ENCODE results near the gene ATP1A2.

ATP1A2 gene

GRCh38 chr1:160115545-160116282, at the start of gene ATP1A2:
TSS of gene ATP1A2 (plus strand) at chr1:160115759. CDS start at chr1:160115862, 103 bp downstream.
- Histone ChIP-seq H3K36me3 (ENCODE audit: control insufficient read depth in 2 of 2, insufficient read depth in 2 of 2, low read length in 2 of 2) (no peaks in the 10 kb centered on the region), H3K4me3 (ENCODE audit: low read length in 2 of 2) (peak within 1 kb of the TSS; percentile 24 to 42), H3K9ac (ENCODE audit: low read depth in 1 of 2, low read length in 2 of 2) (no peak within 1 kb of the TSS), H3K9me3 (ENCODE audit: control insufficient read depth in 2 of 2, low read length in 2 of 2) (no peaks in the 10 kb centered on the region), H3K27ac (ENCODE audit: low read depth in 2 of 2, low read length in 2 of 2) (peak within 1 kb of the TSS in 1 of 2 donors; percentile 17), H3K27me3 (ENCODE audit: control insufficient read depth in 2 of 2, insufficient read depth in 2 of 2, low read length in 2 of 2) (peaks cover 6 to 9% of the 10 kb centered on the region in 2 donors), H3K4me1 (ENCODE audit: control insufficient read depth in 2 of 2, insufficient read depth in 2 of 2, low read length in 2 of 2) (no peaks in the 10 kb centered on the region)

GRCh38 chr1:160066829-160067745, 48.5 kb upstream of the ATP1A2 start:
- Histone ChIP-seq H3K4me1 (ENCODE audit: control insufficient read depth in 2 of 2, insufficient read depth in 2 of 2, low read length in 2 of 2) (peaks cover 5 to 7% of the 10 kb centered on the region in 2 donors), H3K27me3 (ENCODE audit: control insufficient read depth in 2 of 2, insufficient read depth in 2 of 2, low read length in 2 of 2) (peaks cover 8 to 11% of the 10 kb centered on the region in 2 donors), H3K9ac (ENCODE audit: low read depth in 1 of 2, low read length in 2 of 2) (no peak overlapping the region), H3K9me3 (ENCODE audit: control insufficient read depth in 2 of 2, low read length in 2 of 2) (no peaks in the 10 kb centered on the region), H3K27ac (ENCODE audit: low read depth in 2 of 2, low read length in 2 of 2) (no peak overlapping the region), H3K36me3 (ENCODE audit: control insufficient read depth in 2 of 2, insufficient read depth in 2 of 2, low read length in 2 of 2) (no peaks in the 10 kb centered on the region), H3K4me3 (ENCODE audit: low read length in 2 of 2) (no peak overlapping the region)

GRCh38 chr1:160068225-160068624, 47.3 kb upstream of the ATP1A2 start:
- Histone ChIP-seq H3K4me3 (ENCODE audit: low read length in 2 of 2) (no peak overlapping the region), H3K9me3 (ENCODE audit: control insufficient read depth in 2 of 2, low read length in 2 of 2) (no peaks in the 10 kb centered on the region), H3K4me1 (ENCODE audit: control insufficient read depth in 2 of 2, insufficient read depth in 2 of 2, low read length in 2 of 2) (peaks cover 5 to 7% of the 10 kb centered on the region in 2 donors), H3K27ac (ENCODE audit: low read depth in 2 of 2, low read length in 2 of 2) (no peak overlapping the region), H3K9ac (ENCODE audit: low read depth in 1 of 2, low read length in 2 of 2) (no peak overlapping the region), H3K27me3 (ENCODE audit: control insufficient read depth in 2 of 2, insufficient read depth in 2 of 2, low read length in 2 of 2) (peaks cover 6 to 8% of the 10 kb centered on the region in 2 donors), H3K36me3 (ENCODE audit: control insufficient read depth in 2 of 2, insufficient read depth in 2 of 2, low read length in 2 of 2) (no peaks in the 10 kb centered on the region)

- Histone ChIP-seq H3K4me3 (ENCODE audit: low read length in 2 of 2) (peak within 1 kb of the TSS; percentile 69 to 76), H3K27ac (ENCODE audit: low read depth in 2 of 2, low read length in 2 of 2) (peak within 1 kb of the TSS in 1 of 2 donors; percentile 4), H3K9me3 (ENCODE audit: control insufficient read depth in 2 of 2, low read length in 2 of 2) (no peaks in the 10 kb centered on the region), H3K36me3 (ENCODE audit: control insufficient read depth in 2 of 2, insufficient read depth in 2 of 2, low read length in 2 of 2) (no peaks in the 10 kb centered on the region), H3K27me3 (ENCODE audit: control insufficient read depth in 2 of 2, insufficient read depth in 2 of 2, low read length in 2 of 2) (peaks cover 6 to 8% of the 10 kb centered on the region in 2 donors), H3K9ac (ENCODE audit: low read depth in 1 of 2, low read length in 2 of 2) (peak within 1 kb of the TSS; percentile 6 to 14), H3K4me1 (ENCODE audit: control insufficient read depth in 2 of 2, insufficient read depth in 2 of 2, low read length in 2 of 2) (peaks cover 5 to 7% of the 10 kb centered on the region in 2 donors)
Observed at GRCh38 chr1:160069460-160070231, 45.9 kb upstream of the ATP1A2 start, which contains the start of gene KCNJ10. TSS of gene KCNJ10 (minus strand) at chr1:160070160. CDS start at chr1:160042532, 27,628 bp downstream.

- H3K4me3 ChIP-seq (ENCODE audit: low read length in 2 of 2), result peak overlapping the region; percentile 69 to 76
- H3K9ac ChIP-seq (ENCODE audit: low read depth in 1 of 2, low read length in 2 of 2), result peak overlapping the region; percentile 6 to 14
- H3K27ac ChIP-seq (ENCODE audit: low read depth in 2 of 2, low read length in 2 of 2), result peak overlapping the region in 1 of 2 donors; percentile 4
- no peaks in the 10 kb centered on the region for H3K9me3 ChIP-seq (ENCODE audit: control insufficient read depth in 2 of 2, low read length in 2 of 2)
- H3K36me3 ChIP-seq (ENCODE audit: control insufficient read depth in 2 of 2, insufficient read depth in 2 of 2, low read length in 2 of 2), result no peaks in the 10 kb centered on the region
- peaks cover 6 to 8% of the 10 kb centered on the region in 2 donors for H3K27me3 ChIP-seq (ENCODE audit: control insufficient read depth in 2 of 2, insufficient read depth in 2 of 2, low read length in 2 of 2)
- H3K4me1 ChIP-seq (ENCODE audit: control insufficient read depth in 2 of 2, insufficient read depth in 2 of 2, low read length in 2 of 2), result peaks cover 5 to 7% of the 10 kb centered on the region in 2 donors
Observed at GRCh38 chr1:160070243-160071163, 45.1 kb upstream of the ATP1A2 start.

- Histone ChIP-seq H3K27ac (ENCODE audit: low read depth in 2 of 2, low read length in 2 of 2) (no peak overlapping the region), H3K9ac (ENCODE audit: low read depth in 1 of 2, low read length in 2 of 2) (no peak overlapping the region), H3K4me3 (ENCODE audit: low read length in 2 of 2) (no peak overlapping the region), H3K27me3 (ENCODE audit: control insufficient read depth in 2 of 2, insufficient read depth in 2 of 2, low read length in 2 of 2) (peaks cover 6 to 8% of the 10 kb centered on the region in 2 donors), H3K9me3 (ENCODE audit: control insufficient read depth in 2 of 2, low read length in 2 of 2) (no peaks in the 10 kb centered on the region), H3K4me1 (ENCODE audit: control insufficient read depth in 2 of 2, insufficient read depth in 2 of 2, low read length in 2 of 2) (peaks cover 5 to 7% of the 10 kb centered on the region in 2 donors), H3K36me3 (ENCODE audit: control insufficient read depth in 2 of 2, insufficient read depth in 2 of 2, low read length in 2 of 2) (no peaks in the 10 kb centered on the region)
Observed at GRCh38 chr1:160071289-160071688, 44.3 kb upstream of the ATP1A2 start.

GRCh38 chr1:160074865-160075264, 40.7 kb upstream of the ATP1A2 start:
- peaks cover 5 to 7% of the 10 kb centered on the region in 2 donors for H3K4me1 ChIP-seq (ENCODE audit: control insufficient read depth in 2 of 2, insufficient read depth in 2 of 2, low read length in 2 of 2)
- H3K9ac ChIP-seq (ENCODE audit: low read depth in 1 of 2, low read length in 2 of 2), result no peak overlapping the region
- H3K27me3 ChIP-seq (ENCODE audit: control insufficient read depth in 2 of 2, insufficient read depth in 2 of 2, low read length in 2 of 2), result peaks cover 9 to 11% of the 10 kb centered on the region in 2 donors
- no peak overlapping the region for H3K4me3 ChIP-seq (ENCODE audit: low read length in 2 of 2)
- H3K27ac ChIP-seq (ENCODE audit: low read depth in 2 of 2, low read length in 2 of 2), result no peak overlapping the region
- H3K36me3 ChIP-seq (ENCODE audit: control insufficient read depth in 2 of 2, insufficient read depth in 2 of 2, low read length in 2 of 2), result no peaks in the 10 kb centered on the region
- no peaks in the 10 kb centered on the region for H3K9me3 ChIP-seq (ENCODE audit: control insufficient read depth in 2 of 2, low read length in 2 of 2)

GRCh38 chr1:160075836-160076235, 39.7 kb upstream of the ATP1A2 start:
- Histone ChIP-seq H3K4me1 (ENCODE audit: control insufficient read depth in 2 of 2, insufficient read depth in 2 of 2, low read length in 2 of 2) (peaks cover 2% of the 10 kb centered on the region in 2 donors), H3K9ac (ENCODE audit: low read depth in 1 of 2, low read length in 2 of 2) (no peak overlapping the region), H3K27me3 (ENCODE audit: control insufficient read depth in 2 of 2, insufficient read depth in 2 of 2, low read length in 2 of 2) (peaks cover 13 to 20% of the 10 kb centered on the region in 2 donors), H3K9me3 (ENCODE audit: control insufficient read depth in 2 of 2, low read length in 2 of 2) (no peaks in the 10 kb centered on the region), H3K36me3 (ENCODE audit: control insufficient read depth in 2 of 2, insufficient read depth in 2 of 2, low read length in 2 of 2) (no peaks in the 10 kb centered on the region), H3K4me3 (ENCODE audit: low read length in 2 of 2) (no peak overlapping the region), H3K27ac (ENCODE audit: low read depth in 2 of 2, low read length in 2 of 2) (no peak overlapping the region)

GRCh38 chr1:160076295-160076694, 39.3 kb upstream of the ATP1A2 start:
- peaks cover 17 to 21% of the 10 kb centered on the region in 2 donors for H3K27me3 ChIP-seq (ENCODE audit: control insufficient read depth in 2 of 2, insufficient read depth in 2 of 2, low read length in 2 of 2)
- H3K4me1 ChIP-seq (ENCODE audit: control insufficient read depth in 2 of 2, insufficient read depth in 2 of 2, low read length in 2 of 2), result no peaks in the 10 kb centered on the region
- H3K36me3 ChIP-seq (ENCODE audit: control insufficient read depth in 2 of 2, insufficient read depth in 2 of 2, low read length in 2 of 2), result no peaks in the 10 kb centered on the region
- no peak overlapping the region for H3K9ac ChIP-seq (ENCODE audit: low read depth in 1 of 2, low read length in 2 of 2)
- H3K9me3 ChIP-seq (ENCODE audit: control insufficient read depth in 2 of 2, low read length in 2 of 2), result no peaks in the 10 kb centered on the region
- H3K4me3 ChIP-seq (ENCODE audit: low read length in 2 of 2), result no peak overlapping the region
- no peak overlapping the region for H3K27ac ChIP-seq (ENCODE audit: low read depth in 2 of 2, low read length in 2 of 2)
